HG02943 (cell line): Measurements from ENCODE around the gene MUL1.

ENCODE experiments used
- ATAC-seq: cut with Tn5 transposase; IDR thresholded peaks from one replicate; pipeline ENCODE4 v1.9.1; 2021; ENCODE audit warnings: mild to moderate bottlenecking, low read depth, moderate library complexity; ENCODE audit not compliant: unreplicated experiment

MUL1 gene, protein sequence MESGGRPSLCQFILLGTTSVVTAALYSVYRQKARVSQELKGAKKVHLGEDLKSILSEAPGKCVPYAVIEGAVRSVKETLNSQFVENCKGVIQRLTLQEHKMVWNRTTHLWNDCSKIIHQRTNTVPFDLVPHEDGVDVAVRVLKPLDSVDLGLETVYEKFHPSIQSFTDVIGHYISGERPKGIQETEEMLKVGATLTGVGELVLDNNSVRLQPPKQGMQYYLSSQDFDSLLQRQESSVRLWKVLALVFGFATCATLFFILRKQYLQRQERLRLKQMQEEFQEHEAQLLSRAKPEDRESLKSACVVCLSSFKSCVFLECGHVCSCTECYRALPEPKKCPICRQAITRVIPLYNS

GRCh38 chr1:20507564-20508410 is at the start of gene MUL1:
Gene MUL1, minus strand, starts transcription at chr1:20508151. Its CDS starts 127 bp downstream, at chr1:20508024.
- no peak for ATAC-seq

GRCh38 chr1:20555758-20556120 is 47.8 kb upstream of the MUL1 start:
- no peak for ATAC-seq

DNA sequence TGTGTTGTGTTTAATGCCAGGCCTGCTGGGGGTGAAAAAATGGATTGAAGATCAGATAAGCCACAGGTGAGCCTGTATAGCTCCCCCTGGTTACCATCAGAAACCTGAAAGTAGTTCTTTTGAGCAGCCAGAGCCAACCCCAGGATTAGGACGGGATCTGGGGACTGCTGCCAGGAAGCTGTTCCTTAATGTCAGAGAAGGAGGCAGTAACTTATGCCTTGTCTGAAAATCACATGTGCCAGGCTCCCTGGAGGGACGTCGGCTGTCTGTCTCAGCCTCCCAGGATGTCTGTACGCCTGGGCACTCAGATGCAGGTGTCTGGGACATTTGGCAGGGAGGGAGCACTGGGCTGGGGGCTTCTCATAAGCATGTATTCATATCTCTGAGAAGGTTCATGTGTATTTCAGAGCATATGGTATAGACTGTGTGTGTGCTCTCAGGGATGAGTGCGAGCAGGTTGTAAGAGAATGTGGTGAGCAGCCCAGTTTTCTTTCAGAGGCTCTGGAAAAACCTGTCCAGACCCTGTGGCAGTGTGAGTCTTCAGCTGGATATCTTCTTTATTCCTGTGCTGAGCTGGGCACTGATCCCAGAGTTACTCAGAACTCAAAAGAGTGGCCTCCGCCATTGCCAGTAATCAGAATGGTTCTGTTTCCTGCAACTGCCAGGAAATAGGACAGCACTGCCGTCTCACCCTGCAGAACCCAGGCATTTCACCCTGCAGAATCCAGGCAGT is 47.2 kb upstream of the MUL1 start:
- no peak for ATAC-seq

DNA sequence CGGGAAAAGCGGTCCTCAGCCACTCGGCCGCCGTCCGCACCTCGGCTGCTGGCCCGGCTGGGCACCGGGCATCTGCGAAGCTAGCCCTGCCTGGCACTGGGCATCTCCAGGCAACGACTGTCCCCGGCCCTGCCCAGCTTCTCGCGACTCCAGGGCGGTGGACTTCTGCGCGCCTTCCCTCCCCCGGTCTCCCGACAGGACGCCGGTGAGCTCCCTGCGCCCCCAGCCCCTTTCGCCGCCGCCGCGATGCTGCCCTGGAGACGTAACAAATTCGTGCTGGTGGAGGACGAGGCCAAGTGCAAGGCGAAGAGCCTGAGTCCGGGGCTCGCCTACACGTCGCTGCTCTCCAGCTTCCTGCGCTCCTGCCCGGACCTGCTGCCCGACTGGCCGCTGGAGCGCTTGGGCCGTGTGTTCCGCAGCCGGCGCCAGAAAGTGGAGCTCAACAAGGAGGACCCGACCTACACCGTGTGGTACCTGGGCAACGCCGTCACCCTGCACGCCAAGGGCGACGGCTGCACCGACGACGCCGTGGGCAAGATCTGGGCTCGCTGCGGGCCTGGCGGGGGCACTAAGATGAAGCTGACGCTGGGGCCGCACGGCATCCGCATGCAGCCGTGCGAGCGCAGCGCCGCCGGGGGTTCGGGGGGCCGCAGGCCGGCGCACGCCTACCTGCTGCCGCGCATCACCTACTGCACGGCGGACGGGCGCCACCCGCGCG is 44.9 kb upstream of the MUL1 start:
- ATAC-seq = no peak

- no peak for ATAC-seq
Measured at GRCh38 chr1:20551945-20552727, 44.2 kb upstream of the MUL1 start, which contains the start of gene FAM43B. Gene FAM43B, plus strand, starts transcription at chr1:20552573. Its CDS starts 401 bp downstream, at chr1:20552974.

- no peak for ATAC-seq
Measured at GRCh38 chr1:20551161-20551560, 43.2 kb upstream of the MUL1 start.

DNA sequence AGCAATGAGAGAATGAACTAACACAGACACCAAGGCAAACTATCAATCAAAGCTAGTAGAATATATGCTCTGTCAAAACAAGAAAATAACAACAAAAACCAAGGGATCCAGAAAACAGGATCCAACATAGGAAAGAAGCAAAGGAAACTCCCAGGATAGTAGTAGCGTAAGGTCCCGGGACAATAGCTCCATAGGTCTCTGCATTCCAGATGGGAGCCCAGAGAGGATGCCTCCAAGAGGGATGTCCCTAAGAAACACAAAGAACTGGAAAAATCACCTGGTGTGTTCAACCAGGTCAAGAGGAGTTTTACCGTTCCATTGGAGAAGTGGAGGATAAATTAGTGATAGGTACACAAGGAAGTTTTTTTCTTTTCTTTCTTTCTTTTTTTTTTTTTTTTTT is 38.7 kb upstream of the MUL1 start:
- ATAC-seq = no peak

- no peak for ATAC-seq
Measured at GRCh38 chr1:20540281-20540680, 32.3 kb upstream of the MUL1 start.

GRCh38 chr1:20538760-20539551 is 31.0 kb upstream of the MUL1 start:
- no peak for ATAC-seq

DNA sequence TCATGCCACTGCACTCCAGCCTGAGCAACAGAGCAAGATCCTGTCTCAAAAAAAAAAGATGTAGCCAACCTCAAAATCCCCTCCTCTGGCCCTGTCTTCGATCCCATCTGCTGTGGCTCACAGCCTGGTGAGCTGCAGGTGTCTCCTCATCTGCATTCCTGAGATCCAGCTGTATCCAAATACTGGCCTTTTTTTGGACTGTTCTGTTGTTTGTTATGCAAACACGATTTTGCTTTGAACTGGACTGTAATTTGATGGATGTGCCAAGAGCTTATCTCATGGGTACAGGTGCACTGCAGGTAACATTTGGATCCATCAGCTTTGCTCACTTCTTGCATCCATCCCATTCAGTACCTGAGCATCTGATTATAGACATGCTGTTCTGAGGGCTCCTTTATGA is 30.3 kb upstream of the MUL1 start:
- ATAC-seq = no peak

- no peak for ATAC-seq
Measured at GRCh38 chr1:20534659-20535417, 26.9 kb upstream of the MUL1 start.

DNA sequence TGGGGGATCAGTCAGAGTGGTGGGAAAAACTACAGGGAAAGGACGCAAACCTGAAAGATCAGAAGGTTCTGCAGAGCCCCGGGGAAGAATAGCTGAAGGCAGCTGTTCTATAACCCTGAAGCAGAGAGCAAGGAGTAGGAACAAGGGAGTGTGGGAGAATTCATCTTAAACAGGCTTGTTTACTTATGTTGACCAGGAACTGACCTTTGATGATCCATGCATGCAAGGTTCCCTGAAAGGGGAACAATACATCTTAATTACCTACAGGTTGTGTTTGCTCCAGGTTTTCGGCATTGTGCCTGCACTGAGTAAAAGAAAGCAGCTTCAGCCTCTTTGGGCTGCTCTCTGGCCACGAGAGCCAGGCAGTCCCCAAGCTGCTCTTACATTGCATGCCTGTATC is 25.7 kb upstream of the MUL1 start:
- ATAC-seq = no peak

DNA sequence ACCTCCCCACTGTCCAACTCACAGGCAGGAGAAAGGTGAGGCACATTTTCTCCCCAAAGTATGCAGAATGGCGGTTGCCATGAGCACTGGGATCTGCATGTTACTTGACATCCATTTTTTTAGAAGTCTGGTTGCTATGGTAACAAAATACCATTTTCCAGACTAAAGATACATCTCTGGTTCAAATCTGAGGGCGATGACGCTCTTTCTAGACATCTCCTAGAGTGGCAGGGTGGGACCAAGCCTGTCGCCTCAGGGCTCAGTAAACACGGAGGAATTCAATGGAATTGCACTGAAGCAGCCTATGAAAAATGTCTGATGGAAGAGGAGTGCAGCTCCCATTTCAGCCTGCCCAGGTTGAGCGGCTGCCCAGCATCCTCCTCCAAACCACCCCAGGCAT is 22.9 kb upstream of the MUL1 start:
- no peak for ATAC-seq

DNA sequence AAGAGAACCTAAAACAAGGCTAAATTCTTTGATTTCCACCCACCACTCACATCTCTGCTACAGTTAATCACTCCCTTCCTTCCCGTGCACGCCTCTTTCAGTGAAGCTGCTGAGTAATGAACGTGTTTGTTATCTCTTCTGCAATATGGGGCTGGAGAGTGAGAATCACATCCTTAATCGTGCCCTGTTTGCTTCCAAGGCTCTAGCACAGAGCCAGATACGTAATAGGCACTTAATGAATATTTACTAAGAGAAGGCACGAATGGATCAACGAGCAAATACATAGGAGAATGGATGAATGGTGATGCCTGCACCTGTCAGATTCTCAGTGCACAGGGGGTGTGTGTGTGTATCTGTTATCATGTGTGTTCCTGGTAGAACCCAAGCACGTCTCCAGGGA is 22.4 kb upstream of the MUL1 start:
- ATAC-seq = no peak

GRCh38 chr1:20528221-20528620 is 20.3 kb upstream of the MUL1 start:
- ATAC-seq = no peak

DNA sequence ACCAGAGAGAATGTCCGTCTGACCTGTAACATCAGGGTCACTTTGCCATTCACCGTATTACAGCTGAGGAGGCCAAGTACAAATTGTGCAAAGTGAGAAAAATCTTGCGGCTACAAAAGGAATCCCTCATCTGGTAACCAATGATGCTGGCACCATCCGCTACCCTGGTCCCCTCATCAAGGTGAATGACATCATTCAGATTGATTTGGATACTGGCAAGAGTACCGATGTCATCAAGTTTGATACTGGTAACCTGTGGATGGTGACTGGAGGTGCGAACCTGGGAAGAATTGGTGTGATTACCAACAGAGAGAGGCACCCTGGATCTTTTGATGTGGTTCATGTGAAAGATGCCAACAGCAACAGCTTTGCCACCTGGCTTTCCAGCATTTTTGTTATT is 18.3 kb upstream of the MUL1 start:
- ATAC-seq = no peak

GRCh38 chr1:20521960-20522861 is 14.3 kb upstream of the MUL1 start:
- no peak for ATAC-seq
